Measurements from ENCODE around the gene LRRC3. TPM values are rescaled to one million over a fixed set of nuclear protein-coding genes. Genes with fewer than 3 reads are reported as not detected.

Gene LRRC3
- total RNA-seq, 2 donors from 2014 or later: 2.0 to 2.7 TPM

GRCh38 chr21:44480200-44481053, 25.1 kb downstream of the LRRC3 start:
- no peaks in the 10 kb centered on the region for H3K4me1 ChIP-seq
- DNase-seq: no peak
- H3K9me3 ChIP-seq: no peaks in the 10 kb centered on the region
- H3K4me3 ChIP-seq: no peak overlapping the region
- no peak for TF ChIP-seq CTCF (IDR thresholded peaks at IDR 0.05)
- H3K27ac ChIP-seq: no peak overlapping the region
- no peaks in the 10 kb centered on the region for H3K36me3 ChIP-seq
- intact Hi-C loops (cut with DNase I): loop anchor here (5.0 kb wide), 1 partner anchor 53 kb away; no protein-coding TSS in a partner anchor
- no peaks in the 10 kb centered on the region for H3K27me3 ChIP-seq
- no peak overlapping the region for H3K9ac ChIP-seq (ENCODE audit: low read depth in 2 of 2, low read length in 2 of 2)

GRCh38 chr21:44482581-44483287, 27.4 kb downstream of the LRRC3 start:
- no peak overlapping the region for H3K9ac ChIP-seq (ENCODE audit: low read depth in 2 of 2, low read length in 2 of 2)
- no peaks in the 10 kb centered on the region for H3K4me1 ChIP-seq
- intact Hi-C loops (cut with DNase I): loop anchor here (5.0 kb wide), 1 partner anchor 55 kb away; no protein-coding TSS in a partner anchor
- H3K4me3 ChIP-seq: no peak overlapping the region
- no peaks in the 10 kb centered on the region for H3K27me3 ChIP-seq
- no peaks in the 10 kb centered on the region for H3K9me3 ChIP-seq
- no peak for DNase-seq
- H3K27ac ChIP-seq: no peak overlapping the region
- TF ChIP-seq CTCF (IDR thresholded peaks at IDR 0.05): no peak
- no peaks in the 10 kb centered on the region for H3K36me3 ChIP-seq

- H3K4me1 ChIP-seq: no peaks in the 10 kb centered on the region
- H3K4me3 ChIP-seq: no peak overlapping the region
- H3K9ac ChIP-seq (ENCODE audit: low read depth in 2 of 2, low read length in 2 of 2): no peak overlapping the region
- no peak for TF ChIP-seq CTCF (IDR thresholded peaks at IDR 0.05)
- H3K27ac ChIP-seq: no peak overlapping the region
- H3K36me3 ChIP-seq: no peaks in the 10 kb centered on the region
- H3K27me3 ChIP-seq: no peaks in the 10 kb centered on the region
- intact Hi-C loops (cut with DNase I): loop anchor here (5.0 kb wide), 1 partner anchor 56 kb away; no protein-coding TSS in a partner anchor
- no peaks in the 10 kb centered on the region for H3K9me3 ChIP-seq
- DNase-seq: no peak
Observed at GRCh38 chr21:44483288-44484237, 28.3 kb downstream of the LRRC3 start.

- Histone ChIP-seq H3K27ac (no peak overlapping the region), H3K36me3 (no peaks in the 10 kb centered on the region), H3K27me3 (no peaks in the 10 kb centered on the region), H3K4me1 (no peaks in the 10 kb centered on the region), H3K9ac (ENCODE audit: low read depth in 2 of 2, low read length in 2 of 2) (no peak overlapping the region), H3K9me3 (no peaks in the 10 kb centered on the region), H3K4me3 (no peak overlapping the region)
- intact Hi-C loops (cut with DNase I): loop anchor here (5.0 kb wide), 1 partner anchor 57 kb away; no protein-coding TSS in a partner anchor
- DNase-seq: no peak
- TF ChIP-seq CTCF (IDR thresholded peaks at IDR 0.05): no peak
Observed at GRCh38 chr21:44484498-44485253, 29.4 kb downstream of the LRRC3 start.
